Smooth muscle cell (in vitro differentiated cells): ENCODE data around the gene ARID1A. TPM values are rescaled to one million over a fixed set of nuclear protein-coding genes. Genes with fewer than 3 reads are reported as not detected.

Source experiments
- DNase-seq: peaks from one replicate; lab custom pipeline; 2025; ENCODE audit not compliant: unreplicated experiment; lab: John Stamatoyannopoulos, UW
- H2AFZ ChIP-seq: fragments of 200-600 bp; sonication (generic); 2 replicates; pipeline ENCODE4 v1.6.0; 2016; ENCODE audit warnings: antibody characterized with exemption, low read depth, mild to moderate bottlenecking
- H3F3A ChIP-seq: fragments of 200-600 bp; sonication (generic); 2 replicates; pipeline ENCODE4 v1.6.0; 2017; ENCODE audit warnings: antibody characterized with exemption, low read depth
- H3K27ac ChIP-seq: fragments of 200-600 bp; sonication (generic); 2 replicates; pipeline ENCODE4 v1.5.1; 2016; ENCODE audit warnings: low read depth, mild to moderate bottlenecking
- H3K27me3 ChIP-seq: fragments of 200-600 bp; sonication (generic); 2 replicates; pipeline ENCODE4 v1.6.1; 2016; ENCODE audit warnings: low read depth, mild to moderate bottlenecking
- H3K36me3 ChIP-seq: fragments of 200-600 bp; sonication (generic); 2 replicates; pipeline ENCODE4 v1.5.1; 2016; ENCODE audit warnings: low read depth
- H3K4me1 ChIP-seq: fragments of 200-600 bp; sonication (generic); 2 replicates; pipeline ENCODE4 v1.5.1; 2016; ENCODE audit warnings: low read depth
- H3K4me2 ChIP-seq: fragments of 200-600 bp; sonication (generic); 2 replicates; pipeline ENCODE4 v1.6.0; 2016; ENCODE audit warnings: mild to moderate bottlenecking
- H3K4me3 ChIP-seq: fragments of 200-600 bp; sonication (generic); 2 replicates; pipeline ENCODE4 v1.5.1; 2016; ENCODE audit warnings: mild to moderate bottlenecking
- H3K79me2 ChIP-seq: fragments of 200-600 bp; sonication (generic); 2 replicates; pipeline ENCODE4 v1.6.0; 2016; ENCODE audit warnings: low read depth, mild to moderate bottlenecking
- H3K9ac ChIP-seq: fragments of 200-600 bp; sonication (generic); 2 replicates; pipeline ENCODE4 v1.6.0; 2016; ENCODE audit warnings: low read depth
- H3K9me3 ChIP-seq: fragments of 200-600 bp; sonication (generic); replicated peaks from 2 replicates; pipeline ENCODE4 v1.5.1; 2016; ENCODE audit warnings: low read depth
- H4K20me1 ChIP-seq: fragments of 200-600 bp; sonication (generic); 2 replicates; pipeline ENCODE4 v1.6.0; 2016; ENCODE audit warnings: low read depth
- CTCF ChIP-seq: fragments of 200-600 bp; sonication (generic); IDR thresholded peaks from 2 replicates; pipeline ENCODE4 v1.5.1; 2017; ENCODE audit warnings: borderline replicate concordance, mild to moderate bottlenecking, antibody characterized with exemption; ENCODE audit not compliant: insufficient read depth, poor library complexity, severe bottlenecking
- WGBS: methylation state at CpG from one replicate; pipeline ENCODE4 v1.1.7; 2016; ENCODE audit warnings: low lambda C conversion rate; 5-methylcytosine and 5-hydroxymethylcytosine counted together
- polyA plus RNA-seq: library from polyadenylated mRNA; unstranded; fragments of >200 nt; fragmentation: Nextera tagmentation; extraction: Ambion mirVana; gene quantifications from 2 replicates; pipeline ENCODE4 v1.2.1, GENCODE V29; 2016
- total RNA-seq: library from RNA; depleted of rRNA; stranded (reverse); fragments of >200 nt; gene quantifications from 2 replicates; pipeline ENCODE4 v1.2.3, GENCODE V29; 2014

Gene ARID1A
- total and polyA plus RNA-seq, 2 experiments from 2014 or later, result 17.5 to 33.1 TPM

GRCh38 chr1:26692793-26693490, 2.9 kb upstream of the ARID1A start:
- Histone ChIP-seq H3K4me1 (peaks cover 34% of the 10 kb centered on the region), H4K20me1 (peaks cover 6% of the 10 kb centered on the region), H3K27me3 (no peaks in the 10 kb centered on the region), H3K4me3 (peak overlapping the region; percentile 91), H3K79me2 (peaks cover 18% of the 10 kb centered on the region), H3K36me3 (no peaks in the 10 kb centered on the region), H3K9me3 (no peaks in the 10 kb centered on the region), H3F3A (peaks cover 25% of the 10 kb centered on the region), H3K4me2 (peak overlapping the region; percentile 86), H3K9ac (peak overlapping the region; percentile 68), H2AFZ (peak overlapping the region; percentile 68), H3K27ac (peak overlapping the region; percentile 85)
- whole genome bisulfite sequencing, result under 1% methylated on average over 34 of the region's 34 CpGs
- no peak for TF ChIP-seq CTCF
- peak; percentile 57 for DNase-seq

GRCh38 chr1:26693599-26694572, 1.9 kb upstream of the ARID1A start:
- Histone ChIP-seq H3K79me2 (peaks cover 26% of the 10 kb centered on the region), H3K9ac (peak overlapping the region; percentile 68), H3K27ac (peak overlapping the region; percentile 85), H3K4me2 (peak overlapping the region; percentile 86), H4K20me1 (peaks cover 15% of the 10 kb centered on the region), H3F3A (peaks cover 25% of the 10 kb centered on the region), H2AFZ (peak overlapping the region; percentile 85), H3K27me3 (no peaks in the 10 kb centered on the region), H3K36me3 (no peaks in the 10 kb centered on the region), H3K4me1 (peaks cover 38% of the 10 kb centered on the region), H3K4me3 (peak overlapping the region; percentile 91), H3K9me3 (no peaks in the 10 kb centered on the region)
- DNase-seq, result no peak
- WGBS, result 21% methylated on average over 7 of the region's 7 CpGs
- no peak for TF ChIP-seq CTCF

- H3K36me3 ChIP-seq, result no peaks in the 10 kb centered on the region
Observed at GRCh38 chr1:26694638-26695355, 1.0 kb upstream of the ARID1A start.

More at GRCh38 chr1:26694638-26695355, 1.0 kb upstream of the ARID1A start:
- Histone ChIP-seq H3K9me3 (no peaks in the 10 kb centered on the region), H3K79me2 (peaks cover 35% of the 10 kb centered on the region), H4K20me1 (peaks cover 25% of the 10 kb centered on the region), H3K4me3 (peak overlapping the region; percentile 91), H3F3A (peaks cover 25% of the 10 kb centered on the region), H3K9ac (peak overlapping the region; percentile 68), H3K4me2 (peak overlapping the region; percentile 86), H3K27me3 (no peaks in the 10 kb centered on the region), H3K27ac (peak overlapping the region; percentile 85), H2AFZ (peak overlapping the region; percentile 85), H3K4me1 (peaks cover 47% of the 10 kb centered on the region)
- 9% methylated on average over 14 of the region's 14 CpGs for WGBS
- no peak for DNase-seq
- no peak for TF ChIP-seq CTCF
